H1 (cell line): Measurements from ENCODE around the gene ATP1A1. TPM values are rescaled to one million over a fixed set of nuclear protein-coding genes. Genes with fewer than 3 reads are reported as not detected.

ENCODE experiments used
- CTCF ChIA-PET: fragments of 300-600 bp; sonication (Branson Sonifier 250); formaldehyde crosslinking; loops from one replicate; lab custom pipeline; 2021; ENCODE audit not compliant: partially characterized antibody; lab: Charles Lee
- POLR2A ChIA-PET: fragments of 300-600 bp; sonication (Branson Sonifier 250); formaldehyde crosslinking; loops from one replicate; lab custom pipeline; 2021; ENCODE audit warnings: inconsistent platforms; ENCODE audit not compliant: partially characterized antibody; lab: Charles Lee
- DNase-seq, 2 experiments: peaks; one replicate each; pipeline versions ENCODE4 v3.0.0 to v3.0.0-alpha.2; 2010 to 2022; ENCODE audit warnings: low spot score in 2 of 2, low read depth in 1 of 2, mixed read lengths in 1 of 2
- FAIRE-seq: peaks from 2 replicates; lab custom pipeline; 2011; peaks lifted over from hg19 to GRCh38; lab: Jason Lieb, UNC
- H2AFZ ChIP-seq: 2 replicates; pipeline ENCODE4 v1.8.1; 2012; ENCODE audit warnings: low read length, inconsistent platforms
- H2AK5ac ChIP-seq: 2 replicates; pipeline ENCODE4 v1.6.1; 2013; ENCODE audit warnings: low read depth, low read length
- H2BK120ac ChIP-seq: replicated peaks from 2 replicates; pipeline ENCODE3; 2013; ENCODE audit warnings: low read depth, low read length, inconsistent platforms
- H2BK12ac ChIP-seq: 2 replicates; pipeline ENCODE4 v1.6.1; 2013; ENCODE audit warnings: low read depth, low read length
- H2BK15ac ChIP-seq: 2 replicates; pipeline ENCODE4 v1.6.1; 2013; ENCODE audit warnings: low read length
- H2BK20ac ChIP-seq: 2 replicates; pipeline ENCODE4 v1.6.1; 2013; ENCODE audit warnings: low read length
- H2BK5ac ChIP-seq: 2 replicates; pipeline ENCODE4 v1.6.1; 2013; ENCODE audit warnings: low read depth, low read length
- H3K14ac ChIP-seq: 2 replicates; pipeline ENCODE4 v1.6.1; 2013; ENCODE audit warnings: inconsistent platforms; ENCODE audit not compliant: insufficient read length
- H3K18ac ChIP-seq: 2 replicates; pipeline ENCODE4 v1.6.1; 2013; ENCODE audit warnings: low read length; ENCODE audit errors: extremely low read depth
- H3K23ac ChIP-seq: 2 replicates; pipeline ENCODE4 v1.6.1; 2013; ENCODE audit warnings: inconsistent platforms; ENCODE audit not compliant: insufficient read length
- H3K23me2 ChIP-seq: 2 replicates; pipeline ENCODE4 v1.6.1; 2013; ENCODE audit warnings: low read depth, low read length
- H3K27ac ChIP-seq: 2 replicates; pipeline ENCODE4 v1.6.1; 2011; ENCODE audit warnings: low read depth, low read length, inconsistent platforms
- H3K27me3 ChIP-seq, 4 experiments: replicated peaks in 1 of 4; 1 replicate in 1 of 4; 2 replicates in 3 of 4; pipeline versions ENCODE4 v1.6.1 to v1.8.1; 2011 to 2013; ENCODE audit warnings: low read length in 3 of 4, mild to moderate bottlenecking in 3 of 4, inconsistent platforms in 2 of 4, mixed read lengths in 2 of 4, moderate library complexity in 1 of 4; ENCODE audit not compliant: control insufficient read depth in 3 of 4, insufficient read depth in 3 of 4; ENCODE audit errors: extremely low read depth in 1 of 4
- H3K36me3 ChIP-seq, 4 experiments: 2 replicates each; pipeline versions ENCODE4 v1.6.1 to v1.8.1; 2011 to 2013; ENCODE audit warnings: mild to moderate bottlenecking in 4 of 4, low read length in 3 of 4, moderate library complexity in 2 of 4, control low read depth in 1 of 4, inconsistent platforms in 1 of 4; ENCODE audit not compliant: insufficient read depth in 4 of 4, control insufficient read depth in 2 of 4
- H3K4ac ChIP-seq: replicated peaks from 2 replicates; pipeline ENCODE3; 2013; ENCODE audit warnings: low read length, low read depth, mixed read lengths, inconsistent platforms; ENCODE audit not compliant: insufficient read length
- H3K4me1 ChIP-seq, 4 experiments: replicated peaks in 1 of 4; 1 replicate in 1 of 4; 2 replicates in 3 of 4; pipeline versions ENCODE4 v1.6.1 to v1.8.1; 2011 to 2013; ENCODE audit warnings: low read length in 3 of 4, inconsistent platforms in 2 of 4, mixed read lengths in 1 of 4; ENCODE audit not compliant: insufficient read depth in 4 of 4, control insufficient read depth in 3 of 4
- H3K4me2 ChIP-seq, 2 experiments: 2 replicates each; pipeline versions ENCODE4 v1.6.1 to v1.8.1; 2011 to 2013; ENCODE audit warnings: low read depth in 2 of 2, low read length in 2 of 2, control low read depth in 1 of 2, inconsistent platforms in 1 of 2, mild to moderate bottlenecking in 1 of 2; ENCODE audit not compliant: insufficient read depth in 1 of 2
- H3K4me3 ChIP-seq, 4 experiments: fragments of 200-600, 300-600 bp in 1 of 4; sonication (generic), shearing (Covaris generic), sonication (Bioruptor Twin) in 1 of 4; 2 replicates each; pipeline versions ENCODE4 v1.5.1 to v1.8.1; 2011 to 2016; ENCODE audit warnings: low read length in 4 of 4, low read depth in 3 of 4, control low read depth in 2 of 4, inconsistent platforms in 2 of 4, mild to moderate bottlenecking in 2 of 4, mixed read lengths in 1 of 4, moderate library complexity in 1 of 4; ENCODE audit not compliant: insufficient read depth in 2 of 4; ENCODE audit errors: extremely low read depth in 1 of 4
- H3K56ac ChIP-seq: replicated peaks from 2 replicates; pipeline ENCODE3; 2013; ENCODE audit warnings: low read depth, mild to moderate bottlenecking, mixed read lengths, low read length, inconsistent platforms; ENCODE audit not compliant: insufficient read length
- H3K79me1 ChIP-seq: 2 replicates; pipeline ENCODE4 v1.6.1; 2013; ENCODE audit warnings: low read depth, low read length, control low read depth
- H3K79me2 ChIP-seq, 2 experiments: 2 replicates each; pipeline versions ENCODE4 v1.6.1 to v1.8.1; 2012 to 2013; ENCODE audit warnings: low read length in 2 of 2, mild to moderate bottlenecking in 2 of 2, inconsistent platforms in 1 of 2; ENCODE audit not compliant: insufficient read depth in 2 of 2, control insufficient read depth in 1 of 2
- H3K9ac ChIP-seq, 4 experiments: replicated peaks in 1 of 4; 1 replicate in 1 of 4; 2 replicates in 3 of 4; pipeline versions ENCODE4 v1.6.1 to v1.8.1; 2011 to 2013; ENCODE audit warnings: low read depth in 3 of 4, low read length in 3 of 4, control low read depth in 2 of 4, mild to moderate bottlenecking in 2 of 4, moderate library complexity in 2 of 4, inconsistent platforms in 1 of 4; ENCODE audit errors: extremely low read depth in 1 of 4
- H3K9me3 ChIP-seq, 2 experiments: 2 replicates each; pipeline versions ENCODE4 v1.6.1 to v1.8.1; 2012 to 2013; ENCODE audit warnings: mild to moderate bottlenecking in 2 of 2, moderate library complexity in 2 of 2, control low read depth in 1 of 2, inconsistent platforms in 1 of 2, low read depth in 1 of 2, low read length in 1 of 2, mixed read lengths in 1 of 2; ENCODE audit not compliant: insufficient read depth in 2 of 2
- H4K20me1 ChIP-seq, 2 experiments: replicated peaks in 1 of 2; 2 replicates each; pipeline versions ENCODE3 to v1.8.1; 2011 to 2013; ENCODE audit warnings: inconsistent platforms in 2 of 2, low read length in 2 of 2, mild to moderate bottlenecking in 1 of 2; ENCODE audit not compliant: insufficient read depth in 2 of 2, control insufficient read depth in 1 of 2
- H4K5ac ChIP-seq: 2 replicates; pipeline ENCODE4 v1.6.1; 2013; ENCODE audit warnings: low read length, low read depth, mixed read lengths, inconsistent platforms; ENCODE audit not compliant: insufficient read length
- H4K8ac ChIP-seq: 2 replicates; pipeline ENCODE4 v1.8.0; 2013; ENCODE audit warnings: mild to moderate bottlenecking, moderate library complexity, low read length, inconsistent platforms; ENCODE audit not compliant: insufficient read depth; ENCODE audit errors: extremely low read depth
- H4K91ac ChIP-seq: replicated peaks from 2 replicates; pipeline ENCODE3; 2013; ENCODE audit warnings: low read length, mixed read lengths, inconsistent platforms; ENCODE audit not compliant: insufficient read length
- CBX5 ChIP-seq: fragments of 300-800, 300-1000 bp; sonication (generic); IDR thresholded peaks from 2 replicates; pipeline ENCODE4 v1.7.1; 2016; ENCODE audit warnings: antibody characterized with exemption, low read length, low read depth
- CEBPB ChIP-seq: IDR thresholded peaks from 2 replicates; pipeline ENCODE4 v1.6.1; 2012; ENCODE audit warnings: low read depth, low read length
- CHD1 ChIP-seq: IDR thresholded peaks from 2 replicates; pipeline ENCODE4 v1.6.1; 2012; ENCODE audit warnings: low read depth, low read length, improper control_type of control experiment
- E2F6 ChIP-seq: IDR thresholded peaks from 2 replicates; pipeline ENCODE4 v1.6.1; 2012; ENCODE audit warnings: inconsistent platforms
- KDM5A ChIP-seq: fragments of 200-600 bp; IDR thresholded peaks from 2 replicates; pipeline ENCODE4 v1.7.1; 2012; ENCODE audit warnings: mild to moderate bottlenecking, low read length, inconsistent platforms, mixed read lengths
- NANOG ChIP-seq: IDR thresholded peaks from 2 replicates; pipeline ENCODE4 v1.6.1; 2011; ENCODE audit warnings: low read length, low read depth, mild to moderate bottlenecking, inconsistent platforms; ENCODE audit not compliant: insufficient read depth, poor library complexity, severe bottlenecking
- RBBP5 ChIP-seq: IDR thresholded peaks from 2 replicates; pipeline ENCODE4 v1.7.1; 2012; ENCODE audit warnings: low read depth, mild to moderate bottlenecking, inconsistent platforms, low read length, moderate library complexity, borderline replicate concordance
- RNF2 ChIP-seq: fragments of 200-900, 300-1000 bp; sonication (generic); IDR thresholded peaks from 2 replicates; pipeline ENCODE4 v1.7.1; 2016; ENCODE audit warnings: borderline replicate concordance, low read depth, mild to moderate bottlenecking, antibody characterized with exemption, low read length; ENCODE audit not compliant: poor library complexity, severe bottlenecking; ENCODE audit errors: missing control alignments
- WGBS, 2 experiments: shearing (Covaris generic) in 1 of 2; methylation state at CpG; one replicate each; pipeline versions ENCODE4 v1.1.6 to v1.1.7; 2013 to 2015; ENCODE audit warnings: low lambda C conversion rate in 2 of 2, mixed read lengths in 2 of 2, inconsistent platforms in 1 of 2, low coverage in 1 of 2, missing lambda C conversion rate in 1 of 2; ENCODE audit not compliant: insufficient replicate concordance in 2 of 2, insufficient coverage in 1 of 2, insufficient read length in 1 of 2; ENCODE audit errors: extremely low coverage in 1 of 2, missing lambda C conversion rate in 1 of 2; 5-methylcytosine and 5-hydroxymethylcytosine counted together
- polyA plus RNA-seq, 7 experiments: library from polyadenylated mRNA; depleted of rRNA in 3 of 7; stranded (reverse) in 5 of 7; unstranded in 2 of 7; fragments of >200 nt in 5 of 7; fragments of 200-250 nt in 2 of 7; gene quantifications; 1 replicate in 5 of 7; 2 replicates in 1 of 7; 4 replicates in 1 of 7; pipeline versions ENCODE4 v1.2.1 to v1.2.3, GENCODE V29; 2011 to 2013; ENCODE audit warnings: missing spikeins in 2 of 7, mixed read lengths in 2 of 7
- total RNA-seq: library from RNA; stranded (reverse); fragmentation: NEBNext Ultra II Directional; extraction: Animal tissue kit (Norgen Biotek cat#: 25700); gene quantifications from 2 replicates; pipeline ENCODE4 v1.2.1, GENCODE V29; 2021

The ATP1A1 gene
- total and polyA plus RNA-seq, 2 of the 8 experiments (the other 6 are each of a cell fraction or from before 2014, with no cell fraction given), result 222 to 325 TPM

DNA sequence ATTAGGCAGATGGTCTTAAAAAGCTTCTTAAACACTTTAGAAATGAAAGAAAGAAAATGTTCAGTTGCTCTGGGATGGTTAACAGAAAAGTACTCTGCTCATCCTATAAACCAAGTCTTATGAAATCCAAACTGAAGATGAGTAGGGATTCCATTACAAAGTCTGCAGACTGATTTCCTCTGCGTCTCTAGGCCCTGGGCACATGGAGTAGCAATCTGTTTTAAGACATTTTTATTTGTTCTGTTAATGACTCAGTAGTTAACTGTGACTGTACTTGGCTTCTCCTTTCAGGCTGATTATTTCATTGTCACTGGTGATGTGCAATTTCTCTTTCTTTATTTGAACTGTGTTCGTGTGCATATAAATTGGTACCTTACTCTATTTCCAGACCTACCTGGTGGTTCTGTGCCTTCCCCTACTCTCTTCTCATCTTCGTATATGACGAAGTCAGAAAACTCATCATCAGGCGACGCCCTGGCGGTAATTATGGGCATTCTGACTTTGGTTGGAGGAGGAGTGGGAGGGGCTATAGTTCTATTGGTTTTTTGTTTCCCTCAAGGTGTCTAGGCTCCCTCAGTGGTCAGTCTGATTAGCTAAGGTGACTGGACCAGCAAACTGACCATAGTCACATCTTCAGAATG is 30.6 kb downstream of the ATP1A1 start:
- H2BK5ac ChIP-seq, result no peak overlapping the region
- H3K4ac ChIP-seq, result no peak overlapping the region
- no peak overlapping the region for H3K14ac ChIP-seq
- H3K79me1 ChIP-seq, result no peaks in the 10 kb centered on the region
- H2BK12ac ChIP-seq, result no peak overlapping the region
- H3K23me2 ChIP-seq, result no peaks in the 10 kb centered on the region
- no peak for DNase-seq
- no peak overlapping the region for H2BK20ac ChIP-seq
- H3K27me3 ChIP-seq, result peaks cover 0 to 1% (median 0%) of the 10 kb centered on the region in 4 experiments; a peak in 1 of 7 replicates
- no peak overlapping the region for H4K5ac ChIP-seq
- H3K4me1 ChIP-seq, result no peaks in the 10 kb centered on the region
- H3K23ac ChIP-seq, result no peak overlapping the region
- H3K4me2 ChIP-seq, result no peak overlapping the region
- H3K79me2 ChIP-seq, result no peaks in the 10 kb centered on the region
- H2BK120ac ChIP-seq, result no peak overlapping the region
- CTCF ChIA-PET, result interaction anchor here (1.5 to 4.3 kb wide), 6 partner anchors 9 to 264 kb away, joined by 3 to 22 read pairs (median 8); no protein-coding TSS in a partner anchor
- no peak for FAIRE-seq
- no peaks in the 10 kb centered on the region for H3K9me3 ChIP-seq
- POLR2A ChIA-PET, result interaction anchor here (1.5 kb wide), 1 partner anchor 22 kb away, joined by 4 read pairs; no protein-coding TSS in a partner anchor
- H3K9ac ChIP-seq, result no peak overlapping the region
- H4K20me1 ChIP-seq, result peaks cover 0 to 13% of the 10 kb centered on the region in 2 experiments
- H3K36me3 ChIP-seq, result peaks cover 48 to 90% (median 79%) of the 10 kb centered on the region in 4 experiments
- H2BK15ac ChIP-seq, result no peak overlapping the region
- no peak overlapping the region for H3K4me3 ChIP-seq
- H3K18ac ChIP-seq, result no peak overlapping the region
- TF ChIP-seq KDM5A (no peak), RNF2 (no peak), E2F6 (no peak), RBBP5 (no peak), CEBPB (no peak), NANOG (no peak), CHD1 (no peak), CBX5 (no peak)
- TF ChIP-seq, all 59 proteins: peak for 0
- Histone ChIP-seq H4K8ac (no peak overlapping the region), H2AK5ac (no peak overlapping the region), H4K91ac (no peak overlapping the region), H3K56ac (no peak overlapping the region), H3K27ac (no peak overlapping the region), H2AFZ (no peak overlapping the region)
- 85% methylated on average over 7 of the region's 7 CpGs; no CpG with 5 or more reads in 1 of the 2 experiments for WGBS, 2 experiments
